K562 (cell line): ENCODE measurements around the gene ERFL. TPM values are rescaled to one million over a fixed set of nuclear protein-coding genes. Genes with fewer than 3 reads are reported as not detected.

Source experiments
- CCAR2 ChIP-seq: fragments of 200-400 bp; formaldehyde crosslinking; IDR thresholded peaks from 2 replicates; pipeline ENCODE4 v1.6.1; 2017; ENCODE audit warnings: mild to moderate bottlenecking, low read depth, low read length
- ILK ChIP-seq: fragments of 450-650 bp; IDR thresholded peaks from 2 replicates; pipeline ENCODE4 v1.6.1; 2016; ENCODE audit warnings: missing genetic modification characterization, low read depth, mild to moderate bottlenecking, missing compliant biosample characterization, moderate library complexity, borderline replicate concordance
- MAFF ChIP-seq: IDR thresholded peaks from 2 replicates; pipeline ENCODE4 v1.6.1; 2012; ENCODE audit warnings: low read length, improper control_type of control experiment
- NBN ChIP-seq: fragments of 450-650 bp; IDR thresholded peaks from 2 replicates; pipeline ENCODE4 v1.6.1; 2016; ENCODE audit warnings: low read depth, mild to moderate bottlenecking
- NR2F6 ChIP-seq: fragments of 450-650 bp; formaldehyde crosslinking; IDR thresholded peaks from 2 replicates; pipeline ENCODE4 v1.4.0; 2020; ENCODE audit warnings: mild to moderate bottlenecking
- PBX2 ChIP-seq, 2 experiments: IDR thresholded peaks in 1 of 2; conservative IDR thresholded peaks in 1 of 2; 2 replicates each; pipeline ENCODE4 v1.6.1; 2016; ENCODE audit warnings: low read depth in 2 of 2, mild to moderate bottlenecking in 1 of 2, missing compliant biosample characterization in 1 of 2, missing genetic modification characterization in 1 of 2, moderate library complexity in 1 of 2
- PTRF ChIP-seq: fragments of 450-650 bp; IDR thresholded peaks from 2 replicates; pipeline ENCODE4 v1.6.1; 2016; ENCODE audit warnings: mild to moderate bottlenecking, missing genetic modification characterization, missing compliant biosample characterization
- SNRNP70 ChIP-seq: fragments of 200-400 bp; formaldehyde crosslinking; optimal IDR thresholded peaks from 2 replicates; pipeline ENCODE3; 2017; ENCODE audit warnings: low read depth, low read length
- TARDBP ChIP-seq: fragments of 450-650 bp; IDR thresholded peaks from 2 replicates; pipeline ENCODE4 v1.6.1; 2016
- TFE3 ChIP-seq: fragments of 450-650 bp; formaldehyde crosslinking; IDR thresholded peaks from 2 replicates; pipeline ENCODE4 v1.4.0; 2020; ENCODE audit warnings: mild to moderate bottlenecking, mixed read lengths
- ZBTB2 ChIP-seq: fragments of 450-650 bp; IDR thresholded peaks from 2 replicates; pipeline ENCODE4 v1.6.1; 2016; ENCODE audit warnings: antibody characterized with exemption
- ZNF316 ChIP-seq: fragments of 450-650 bp; IDR thresholded peaks from 2 replicates; pipeline ENCODE4 v1.6.1; 2016
- ZNF407 ChIP-seq: fragments of 450-650 bp; IDR thresholded peaks from 2 replicates; pipeline ENCODE4 v1.6.1; 2016; ENCODE audit warnings: low read depth
- polyA plus RNA-seq, 8 experiments: library from polyadenylated mRNA; depleted of rRNA in 4 of 8; stranded (reverse) in 5 of 8; unstranded in 3 of 8; fragments of >200 nt; fragmentation: Nextera tagmentation in 2 of 8; fragmentation: Illumina TruSeq in 1 of 8; extraction: Ambion mirVana in 2 of 8; extraction: Trizol in 1 of 8; gene quantifications; 2 replicates each; pipeline versions ENCODE4 v1.2.1 to v1.2.3, GENCODE V29; 2011 to 2014; ENCODE audit warnings: inconsistent platforms in 1 of 8, missing spikeins in 1 of 8
- total RNA-seq, 7 experiments: library from RNA; depleted of rRNA in 6 of 7; stranded (reverse); fragments of >200 nt in 6 of 7; fragmentation: Illumina TruSeq in 2 of 7; extraction: Trizol in 2 of 7; gene quantifications; 2 replicates each; pipeline versions ENCODE4 v1.2.1 to v1.2.3, GENCODE V29; 2011 to 2021; ENCODE audit warnings: low replicate concordance in 1 of 7

The ERFL gene
- total and polyA plus RNA-seq, 9 of the 15 experiments (the other 6 are each of a cell fraction or from before 2014, with no cell fraction given): 0.07 to 0.75 (median 0.32) TPM; not detected in 4

GRCh38 chr19:41928754-41929535 lies 696 bp upstream of the ERFL start (continued):
- no peak for TF ChIP-seq PTRF (tag)
- no peak for TF ChIP-seq ILK
- TF ChIP-seq NR2F6 (CRISPR knock-in tag): no peak
- no peak for TF ChIP-seq PBX2 (CRISPR knock-in tag; IDR thresholded peaks at IDR 0.05; ENCODE audit: low read depth)
- no peak for TF ChIP-seq PBX2 (tag; conservative IDR thresholded peaks at IDR 0.05; ENCODE audit: low read depth)
- no peak for TF ChIP-seq CCAR2
- TF ChIP-seq SNRNP70: no peak
- no peak for TF ChIP-seq TARDBP
- TF ChIP-seq TFE3 (CRISPR knock-in tag): no peak
- TF ChIP-seq ZBTB2: peak; percentile 86
- peak; percentile 18; the same call in 1 of the 2 replicates for TF ChIP-seq ZNF316
- TF ChIP-seq MAFF: no peak
- peak; percentile 80 for TF ChIP-seq NBN
- TF ChIP-seq ZNF407: 0 out of 2 replicates have a peak, but pooled peaks have one; percentile 20
